SK-N-SH treated with all-trans-retinoic acid at 6 μM for 48 hours (cell line): Measurements from ENCODE around the gene TTYH3.

Experiments used
- ARNTL ChIP-seq: fragments of 450-650 bp; formaldehyde crosslinking; IDR thresholded peaks from 2 replicates; pipeline ENCODE4 v1.5.0; 2020; ENCODE audit warnings: low read depth, mild to moderate bottlenecking, moderate library complexity, borderline replicate concordance
- BACH2 ChIP-seq: fragments of 250-450 bp; sonication (Bioruptor Pico); IDR thresholded peaks from 2 replicates; pipeline ENCODE4 v1.9.0; 2021; ENCODE audit warnings: mild to moderate bottlenecking, borderline replicate concordance
- CSDC2 ChIP-seq: fragments of 250-450 bp; sonication (Bioruptor Pico); IDR thresholded peaks from 2 replicates; pipeline ENCODE4 v1.5.0; 2020; ENCODE audit warnings: mild to moderate bottlenecking, moderate library complexity
- GLIS3 ChIP-seq: fragments of 250-450 bp; sonication (Bioruptor Pico); IDR thresholded peaks from 2 replicates; pipeline ENCODE4 v1.5.0; 2020; ENCODE audit warnings: mild to moderate bottlenecking, moderate library complexity
- PPARA ChIP-seq: fragments of 250-450 bp; sonication (Bioruptor Pico); IDR thresholded peaks from 2 replicates; pipeline ENCODE4 v1.5.0; 2020; ENCODE audit warnings: mild to moderate bottlenecking, borderline replicate concordance
- TCF4 ChIP-seq: fragments of 250-450 bp; sonication (Bioruptor Pico); IDR thresholded peaks from 2 replicates; pipeline ENCODE4 v1.8.0; 2021; ENCODE audit warnings: mild to moderate bottlenecking, moderate library complexity, borderline replicate concordance
- ZFP3 ChIP-seq: fragments of 250-450 bp; sonication (Bioruptor Pico); IDR thresholded peaks from 2 replicates; pipeline ENCODE4 v1.5.0; 2020; ENCODE audit warnings: mild to moderate bottlenecking, moderate library complexity
- ZFP30 ChIP-seq: fragments of 450-650 bp; formaldehyde crosslinking; IDR thresholded peaks from 2 replicates; pipeline ENCODE4 v1.5.0; 2022; ENCODE audit warnings: mild to moderate bottlenecking, moderate library complexity
- ZNF565 ChIP-seq: fragments of 450-650 bp; formaldehyde crosslinking; conservative IDR thresholded peaks from 2 replicates; pipeline ENCODE4 v1.5.0; 2020; ENCODE audit warnings: low read depth, mild to moderate bottlenecking, moderate library complexity
- TF ChIP-seq, protein P1 (sequence below): fragments of 250-450 bp; sonication (Bioruptor Pico); IDR thresholded peaks from 2 replicates; pipeline ENCODE4 v1.5.1; 2020; ENCODE audit warnings: low read depth, mild to moderate bottlenecking, moderate library complexity

GRCh38 chr7:2699289-2699620, 67.5 kb downstream of the TTYH3 start:
- TF ChIP-seq PPARA (CRISPR knock-in tag) (no peak), ARNTL (CRISPR knock-in tag) (no peak), ZFP30 (CRISPR knock-in tag) (no peak), ZNF565 (no peak), TCF4 (CRISPR knock-in tag) (no peak), BACH2 (CRISPR knock-in tag) (no peak), CSDC2 (CRISPR knock-in tag) (no peak), GLIS3 (no peak), ZFP3 (CRISPR knock-in tag) (no peak)
- TF ChIP-seq, protein P1, sequence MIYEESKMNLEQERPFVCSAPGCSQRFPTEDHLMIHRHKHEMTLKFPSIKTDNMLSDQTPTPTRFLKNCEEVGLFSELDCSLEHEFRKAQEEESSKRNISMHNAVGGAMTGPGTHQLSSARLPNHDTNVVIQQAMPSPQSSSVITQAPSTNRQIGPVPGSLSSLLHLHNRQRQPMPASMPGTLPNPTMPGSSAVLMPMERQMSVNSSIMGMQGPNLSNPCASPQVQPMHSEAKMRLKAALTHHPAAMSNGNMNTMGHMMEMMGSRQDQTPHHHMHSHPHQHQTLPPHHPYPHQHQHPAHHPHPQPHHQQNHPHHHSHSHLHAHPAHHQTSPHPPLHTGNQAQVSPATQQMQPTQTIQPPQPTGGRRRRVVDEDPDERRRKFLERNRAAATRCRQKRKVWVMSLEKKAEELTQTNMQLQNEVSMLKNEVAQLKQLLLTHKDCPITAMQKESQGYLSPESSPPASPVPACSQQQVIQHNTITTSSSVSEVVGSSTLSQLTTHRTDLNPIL (CRISPR knock-in tag), result no peak
